HG03025 (cell line): Measurements from ENCODE around the gene GABRG3.

Source experiments
- ATAC-seq: cut with Tn5 transposase; IDR thresholded peaks from one replicate; pipeline ENCODE4 v1.9.1; 2021; ENCODE audit warnings: mild to moderate bottlenecking, moderate library complexity; ENCODE audit not compliant: unreplicated experiment, low FRiP score

The GABRG3 gene

GRCh38 chr15:27382361-27383025 lies 411.5 kb downstream of the GABRG3 start:
- no peak for ATAC-seq

GRCh38 chr15:27383726-27384125 lies 412.7 kb downstream of the GABRG3 start:
- no peak for ATAC-seq

- no peak for ATAC-seq
Measured at GRCh38 chr15:27392163-27392562, 421.2 kb downstream of the GABRG3 start.

DNA sequence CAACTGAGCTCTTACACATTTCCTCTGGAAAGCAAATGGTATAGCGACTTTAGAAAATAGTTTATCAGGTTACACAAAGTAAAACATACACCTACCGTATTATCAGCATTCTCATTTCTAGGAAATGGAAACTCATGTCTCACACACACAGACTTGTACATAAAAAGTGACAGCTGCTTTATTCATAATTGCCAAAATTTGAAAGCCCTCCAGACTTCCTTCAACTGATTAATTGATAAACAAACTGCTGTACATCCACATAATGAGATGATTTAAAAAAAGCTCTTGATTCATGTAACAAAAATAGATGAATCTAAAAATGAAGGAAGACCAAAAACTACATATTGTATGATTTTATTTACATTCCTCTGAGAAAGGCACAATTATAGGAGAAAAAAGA lies 425.5 kb downstream of the GABRG3 start:
- ATAC-seq = no peak

GRCh38 chr15:27396996-27397395 lies 426.0 kb downstream of the GABRG3 start:
- ATAC-seq = no peak

GRCh38 chr15:27398631-27399161 lies 427.7 kb downstream of the GABRG3 start:
- no peak for ATAC-seq

DNA sequence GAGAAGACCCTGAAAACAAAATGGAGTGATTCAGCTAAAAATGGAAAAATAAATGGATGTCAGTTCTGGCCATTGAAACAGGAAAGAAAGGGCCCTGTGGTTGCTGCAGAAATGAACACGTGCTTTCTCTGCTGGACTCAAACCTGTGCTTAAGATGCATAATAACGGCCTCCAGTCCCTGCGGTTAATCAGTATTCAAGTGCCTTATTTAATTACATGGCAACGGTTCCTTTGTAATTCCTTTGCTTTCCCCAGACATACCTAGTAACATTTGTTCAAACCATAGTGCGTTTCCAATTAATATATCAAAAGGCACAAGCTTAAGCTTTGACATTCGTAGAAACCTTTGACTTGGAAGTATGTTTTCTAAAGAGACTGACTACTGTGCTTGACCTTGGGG lies 428.3 kb downstream of the GABRG3 start:
- no peak for ATAC-seq

DNA sequence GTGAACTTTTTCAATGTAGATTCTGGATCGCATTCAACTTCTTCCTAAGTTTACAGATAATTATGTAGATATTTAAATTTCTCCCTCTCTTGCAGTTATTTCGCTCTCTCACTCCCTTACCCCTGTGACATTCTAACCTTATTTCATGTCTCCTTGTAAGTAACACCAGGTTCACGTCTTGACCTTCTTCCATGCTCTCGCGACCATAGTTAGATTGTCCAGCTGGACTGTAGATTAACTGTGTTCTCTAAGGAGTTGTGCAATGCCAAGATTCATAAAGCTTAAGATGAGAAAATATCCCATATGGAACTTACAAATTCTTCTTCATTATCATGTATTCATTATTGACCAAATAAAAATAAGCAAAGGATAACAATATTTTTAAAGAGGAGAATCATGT lies 430.5 kb downstream of the GABRG3 start:
- no peak for ATAC-seq

- no peak for ATAC-seq
Measured at GRCh38 chr15:27408428-27408827, 437.4 kb downstream of the GABRG3 start.

- no peak for ATAC-seq
Measured at GRCh38 chr15:27410996-27411605, 440.1 kb downstream of the GABRG3 start.

- ATAC-seq = no peak
Measured at GRCh38 chr15:27412415-27412814, 441.4 kb downstream of the GABRG3 start.

DNA sequence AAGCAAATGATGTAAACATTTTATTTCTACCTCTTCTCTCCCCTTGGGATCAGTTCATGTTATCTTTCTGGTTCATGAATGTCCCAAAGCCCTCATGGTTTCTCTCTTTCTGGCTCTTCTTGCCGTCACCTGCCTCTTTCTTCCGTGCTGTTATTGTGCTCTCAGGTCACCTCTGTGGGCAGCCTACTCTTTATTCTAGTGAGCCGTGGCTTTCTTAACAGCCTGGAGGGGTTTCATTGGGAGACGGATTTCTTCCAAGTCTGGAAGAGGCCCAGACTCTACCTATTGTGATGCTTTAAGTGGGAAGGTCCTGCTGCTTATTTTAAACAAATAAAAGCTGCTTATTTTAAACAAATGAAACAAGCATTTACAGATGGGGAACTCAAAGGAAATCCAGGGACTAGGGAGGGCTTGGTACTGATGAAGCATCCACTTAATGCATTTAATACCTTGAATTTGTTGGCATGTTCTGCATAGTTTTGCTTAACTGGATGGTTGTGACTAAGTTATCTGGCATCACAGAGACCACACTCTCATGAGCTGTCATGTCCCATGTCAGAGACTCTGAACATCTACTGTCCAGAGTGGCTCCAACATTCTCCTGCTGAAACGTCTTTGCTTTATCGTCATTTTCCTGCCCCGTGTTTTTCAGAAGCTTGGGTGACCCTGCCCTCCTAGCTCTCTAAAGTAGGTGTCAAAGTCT lies 443.3 kb downstream of the GABRG3 start:
- no peak for ATAC-seq

DNA sequence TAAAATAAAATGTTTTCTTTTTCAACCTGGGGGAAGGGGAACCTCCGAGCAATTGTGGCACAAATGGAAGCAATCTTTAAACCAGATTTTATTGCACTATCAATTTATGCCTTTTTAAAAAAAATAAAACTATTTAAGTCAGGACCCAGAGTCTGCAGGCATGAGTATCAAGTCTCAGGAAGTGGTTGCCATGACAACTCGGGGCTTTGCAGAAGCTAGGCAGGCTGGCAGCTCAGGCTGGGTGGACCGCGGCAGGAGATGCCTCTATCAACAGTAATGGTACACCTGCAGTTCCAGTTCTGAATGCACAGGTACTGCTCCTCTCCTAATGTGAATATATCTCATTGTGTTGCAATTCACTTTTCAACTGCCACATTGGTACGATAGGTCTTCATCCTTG lies 447.7 kb downstream of the GABRG3 start:
- no peak for ATAC-seq

GRCh38 chr15:27422997-27423396 lies 452.0 kb downstream of the GABRG3 start:
- no peak for ATAC-seq

- ATAC-seq = no peak
Measured at GRCh38 chr15:27426805-27427204, 455.8 kb downstream of the GABRG3 start.

GRCh38 chr15:27427276-27427675 lies 456.3 kb downstream of the GABRG3 start:
- ATAC-seq = no peak

DNA sequence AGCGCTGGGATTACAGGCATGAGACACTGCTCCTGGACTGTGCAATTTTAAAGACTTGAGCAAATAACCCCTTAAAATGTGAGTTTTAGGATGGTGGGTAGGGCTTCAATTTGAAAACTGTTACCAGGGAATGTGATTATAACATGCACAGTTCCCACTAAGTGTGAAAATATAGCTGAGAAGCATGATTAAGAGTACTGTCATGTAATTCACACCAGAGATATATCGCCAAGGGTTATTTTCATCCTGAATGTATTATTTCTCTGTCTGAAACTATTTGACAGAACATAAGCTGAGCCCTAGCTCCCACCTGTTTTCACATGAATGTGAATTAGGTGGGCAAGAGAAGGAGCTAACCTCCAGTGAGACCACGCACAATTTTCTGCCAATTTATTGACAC lies 457.2 kb downstream of the GABRG3 start:
- no peak for ATAC-seq

- no peak for ATAC-seq
Measured at GRCh38 chr15:27429577-27429976, 458.6 kb downstream of the GABRG3 start.

GRCh38 chr15:27433604-27434003 lies 462.6 kb downstream of the GABRG3 start:
- no peak for ATAC-seq

- no peak for ATAC-seq
Measured at GRCh38 chr15:27438403-27439375, 467.7 kb downstream of the GABRG3 start.
